ENCODE data around the gene RBMS3.

GRCh38 chr3:29286478-29287240 is 5.8 kb downstream of the RBMS3 start:
- no peak for TF ChIP-seq POLR2A (IDR thresholded peaks at IDR 0.05)
- TF ChIP-seq POLR2AphosphoS5 (IDR thresholded peaks at IDR 0.05): no peak
